HG02763 (cell line): ENCODE measurements around the gene KAZN.

ENCODE experiments used
- ATAC-seq: cut with Tn5 transposase; IDR thresholded peaks from one replicate; pipeline ENCODE4 v1.9.1; 2021; ENCODE audit warnings: mild to moderate bottlenecking, moderate library complexity; ENCODE audit not compliant: unreplicated experiment

KAZN gene

DNA sequence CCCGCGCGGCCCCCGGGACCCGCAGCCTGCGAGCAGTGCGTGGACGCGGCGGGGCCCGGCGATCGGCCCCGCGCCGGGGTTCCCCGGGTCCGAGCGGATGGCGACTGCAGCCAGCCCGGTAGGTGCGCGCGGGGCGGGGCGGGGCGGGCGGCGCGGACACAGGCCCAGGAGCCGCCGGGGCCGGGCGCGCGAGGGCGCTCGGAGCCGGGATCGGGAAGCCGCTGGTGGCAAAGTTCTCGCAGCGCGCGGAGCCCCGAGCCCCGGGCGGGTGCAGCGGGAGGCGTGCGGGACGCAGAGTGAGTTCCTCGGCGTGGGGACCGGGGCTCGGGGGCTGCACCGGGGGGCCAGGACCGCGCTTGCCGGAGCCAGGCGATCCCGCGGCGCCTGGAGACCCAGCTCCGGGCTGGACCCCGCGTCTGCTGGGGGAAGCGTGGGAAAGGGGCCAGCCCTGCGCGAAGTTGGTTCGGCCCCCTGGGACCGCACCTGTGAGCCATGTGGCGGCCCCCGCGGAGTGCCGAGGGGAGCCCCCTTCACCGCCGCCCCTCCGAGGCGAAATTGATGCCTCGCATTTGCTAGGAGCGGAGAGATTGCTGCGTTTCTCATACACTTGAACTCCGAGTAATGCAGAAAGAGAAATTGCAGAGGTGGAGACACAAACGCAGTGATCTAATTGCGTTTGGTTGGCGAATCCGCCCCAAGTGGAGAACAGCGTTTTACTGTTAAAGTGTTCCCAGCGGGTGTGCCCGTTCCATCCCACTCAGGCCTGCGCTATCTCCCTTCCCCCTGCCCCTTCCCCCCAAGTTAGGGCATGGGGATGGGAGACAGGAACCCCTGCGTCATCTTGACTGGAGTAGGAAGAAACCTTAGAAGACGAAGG is 326.2 kb downstream of the KAZN start:
- no peak for ATAC-seq

DNA sequence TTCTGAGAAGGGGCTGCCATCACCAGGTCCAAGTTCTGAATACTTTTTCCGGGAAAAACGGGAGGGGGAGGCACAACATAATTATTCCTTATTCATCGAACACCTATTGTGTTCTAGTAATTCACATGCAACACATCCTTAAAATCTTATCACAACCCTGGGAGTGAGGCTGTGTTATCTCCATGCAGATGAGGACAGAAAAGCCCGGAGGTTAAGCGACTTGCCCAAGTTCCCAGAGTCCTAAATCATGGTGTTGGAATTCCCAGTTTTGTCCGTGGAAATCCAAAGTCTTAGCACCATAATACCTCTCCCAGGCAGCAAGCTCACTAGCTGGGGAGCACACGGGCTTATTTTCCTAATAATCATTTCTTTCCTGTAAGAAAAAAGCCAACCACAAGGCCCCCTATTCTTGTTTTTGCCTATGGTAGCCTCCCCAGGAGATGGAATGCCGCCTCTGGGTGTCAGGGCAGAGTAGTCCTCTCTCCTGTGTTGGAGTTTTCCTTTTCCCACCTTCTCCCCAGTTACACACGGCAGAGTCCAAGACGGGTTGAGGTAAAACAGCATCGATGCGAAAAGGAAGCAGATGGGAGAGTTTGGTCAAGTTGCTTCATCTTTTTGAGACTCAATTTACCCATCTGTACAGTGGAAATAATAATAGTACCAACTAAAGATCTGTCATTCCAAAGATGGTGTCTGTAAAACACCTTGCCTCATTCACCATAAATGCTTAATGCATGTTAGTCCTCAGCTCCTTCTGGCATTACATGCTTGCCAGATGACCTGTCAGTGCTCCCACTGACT is 327.1 kb downstream of the KAZN start:
- no peak for ATAC-seq

DNA sequence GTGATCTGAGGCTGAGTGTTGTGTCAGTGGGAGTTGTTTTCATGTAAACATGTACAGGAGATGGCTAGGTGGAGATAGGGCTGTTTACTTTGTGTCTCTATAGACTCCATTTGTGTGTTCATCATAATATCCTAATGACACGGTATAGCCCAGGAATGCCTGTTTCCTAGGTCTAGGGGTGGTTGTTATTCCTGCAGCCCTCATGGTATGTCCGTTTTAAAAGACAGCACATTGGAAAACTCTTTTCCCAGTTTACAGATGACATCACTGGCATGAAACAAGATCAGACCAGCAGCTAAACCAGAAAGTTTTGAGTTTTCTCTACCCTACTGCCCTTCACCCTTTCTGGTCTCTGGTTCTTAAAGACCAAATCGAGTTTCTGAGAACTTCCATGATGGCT is 327.7 kb downstream of the KAZN start:
- no peak for ATAC-seq

DNA sequence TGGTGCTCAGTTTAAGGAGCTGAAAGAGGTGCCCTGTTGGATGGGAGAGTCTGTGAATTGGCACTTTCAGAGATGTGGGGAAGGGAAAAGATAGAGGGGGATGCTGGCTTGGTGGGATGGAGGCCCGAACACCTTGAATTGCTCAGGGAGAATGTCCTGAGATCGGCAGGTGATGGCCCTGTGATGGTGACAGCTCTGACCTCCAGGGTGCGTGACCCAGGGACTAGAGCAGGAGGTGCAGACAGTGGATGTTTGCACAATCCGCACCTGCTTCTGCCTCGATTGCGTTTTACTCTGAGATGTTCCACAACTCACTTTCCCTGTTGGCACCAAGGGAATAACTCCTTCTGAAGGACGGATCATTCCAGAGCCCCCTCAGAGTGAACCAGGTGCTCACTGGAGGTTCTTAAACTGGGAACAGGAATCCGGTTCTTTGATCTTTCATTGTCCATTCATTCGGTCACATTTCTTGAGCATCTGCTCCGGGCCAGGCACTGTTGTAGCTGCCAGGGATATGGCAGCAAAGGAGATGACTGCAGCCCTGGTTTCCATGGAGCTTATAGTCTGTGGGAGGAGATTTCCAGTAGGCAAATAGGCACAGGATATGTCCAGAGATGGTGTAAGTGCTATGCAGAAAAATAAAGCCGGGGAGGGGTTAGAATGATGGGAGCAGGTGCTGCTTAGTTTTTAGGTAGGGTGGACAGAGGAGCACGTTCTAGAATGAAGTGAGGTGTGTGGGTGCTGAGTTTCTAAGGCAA is 328.5 kb downstream of the KAZN start:
- ATAC-seq = no peak

DNA sequence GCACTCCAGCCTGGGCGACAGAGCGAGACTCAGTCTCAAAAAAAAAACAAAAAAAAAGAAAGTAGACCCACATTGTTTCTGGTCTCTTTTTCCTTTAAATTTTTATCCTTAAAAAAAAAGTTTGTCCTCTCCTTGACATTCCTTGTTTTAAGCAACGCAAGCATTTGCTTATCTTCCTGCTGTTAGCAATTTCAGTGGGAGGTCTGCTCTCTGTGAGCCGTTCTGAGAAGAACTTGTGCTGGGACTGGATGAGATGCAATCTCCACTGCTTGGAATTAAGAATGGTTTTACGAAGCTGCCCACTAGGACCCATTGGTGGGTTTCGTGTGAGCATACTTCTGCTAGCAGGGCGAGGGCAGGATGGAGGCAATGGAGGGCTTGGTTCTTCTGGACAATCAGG is 329.9 kb downstream of the KAZN start:
- no peak for ATAC-seq

DNA sequence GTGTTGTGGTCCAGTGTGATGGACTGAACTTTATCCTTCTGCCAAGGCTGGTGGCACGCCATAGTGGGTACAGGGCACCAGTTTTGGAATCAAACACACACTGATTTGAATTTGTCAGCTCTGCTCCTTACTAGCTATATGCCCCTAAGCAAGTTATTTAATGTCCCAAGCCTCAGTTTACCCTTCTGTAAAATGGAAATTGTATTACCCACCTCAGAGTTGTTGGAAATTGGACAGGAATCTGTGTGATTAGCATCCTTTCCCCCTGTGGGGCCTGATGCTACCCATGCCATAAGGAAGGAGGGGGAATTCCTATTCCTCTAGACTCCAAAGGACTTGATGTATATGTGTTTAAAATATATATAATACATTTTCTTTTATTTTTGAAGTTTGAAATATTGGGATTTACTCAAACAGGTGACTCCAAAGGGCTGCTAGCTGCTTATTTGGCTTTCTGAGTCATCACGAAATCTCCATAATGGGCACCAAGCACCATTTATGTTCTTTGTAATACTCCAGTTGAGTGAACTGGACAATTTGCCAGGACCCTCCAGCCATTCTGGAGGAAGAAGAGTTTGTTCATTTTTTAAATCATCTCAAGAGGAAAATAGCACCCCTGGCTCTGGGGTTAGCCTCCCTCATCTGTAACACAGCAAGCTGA is 330.5 kb downstream of the KAZN start:
- no peak for ATAC-seq

DNA sequence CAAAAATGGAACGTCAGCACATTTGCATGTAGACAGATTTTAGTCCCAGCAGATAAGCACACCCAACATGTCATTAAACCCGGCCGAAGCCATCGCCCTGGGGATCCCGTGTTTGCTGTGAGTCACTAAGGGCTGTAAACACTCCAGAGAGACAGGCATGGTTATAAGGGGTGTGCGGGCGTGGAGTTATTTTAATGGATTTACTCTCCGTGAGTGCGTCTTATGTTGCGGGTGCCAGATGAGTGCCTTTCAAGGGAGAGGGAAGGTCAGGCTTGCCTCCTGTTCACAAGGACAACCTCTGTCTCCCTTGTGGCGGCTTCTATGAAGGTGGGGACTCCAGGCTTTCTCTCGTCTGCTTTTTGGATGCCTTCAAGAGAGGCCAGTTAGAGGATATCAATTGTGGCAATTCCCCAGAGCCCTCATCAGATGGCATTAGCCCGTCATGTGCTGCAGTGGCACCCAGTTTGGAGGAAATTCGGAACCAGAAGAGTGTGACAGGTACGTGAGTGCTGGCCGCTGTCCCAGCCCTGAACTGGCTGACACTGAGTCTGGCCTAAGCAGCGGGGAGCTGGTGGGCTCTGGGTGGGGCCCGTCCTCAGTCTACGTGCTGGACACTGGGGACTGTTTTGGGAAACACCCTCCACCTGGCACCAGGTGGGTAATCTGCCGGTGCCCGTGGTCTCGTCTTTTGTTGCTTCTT is 331.2 kb downstream of the KAZN start:
- ATAC-seq = no peak

DNA sequence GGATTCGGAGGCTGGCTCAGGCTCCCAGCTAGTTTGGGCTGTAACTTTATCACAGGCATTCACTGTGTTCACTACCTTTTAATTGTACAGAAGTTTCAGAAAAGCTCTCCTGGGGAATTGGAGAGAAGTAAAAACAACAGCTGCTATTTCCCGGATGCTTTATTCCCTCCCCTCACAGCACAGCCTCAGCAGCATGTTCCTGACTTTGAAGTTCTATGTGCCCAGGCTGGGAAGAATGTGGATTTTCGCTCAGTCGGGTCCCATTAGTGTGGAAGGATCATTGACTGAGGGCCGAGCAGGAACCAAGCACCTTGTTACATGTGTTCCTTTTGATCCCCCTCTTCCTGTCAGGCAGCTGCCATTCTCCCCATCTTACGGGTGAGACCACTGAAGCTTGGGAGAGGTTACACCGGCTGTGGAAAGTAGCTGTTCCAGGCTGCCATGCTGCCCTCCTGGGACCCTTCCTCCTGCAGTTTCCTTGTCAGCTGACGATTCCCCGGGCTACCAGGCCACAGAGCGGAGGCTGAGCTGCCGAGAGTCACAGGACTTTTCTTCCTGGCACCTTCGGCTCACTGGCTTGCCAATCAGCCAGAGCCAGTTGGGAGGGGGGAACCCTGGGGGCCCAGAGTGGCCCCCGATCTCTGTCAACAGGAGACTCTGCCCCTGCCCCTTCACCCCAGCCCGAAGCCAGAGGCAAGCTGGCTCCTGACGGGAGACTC is 331.9 kb downstream of the KAZN start:
- no peak for ATAC-seq

DNA sequence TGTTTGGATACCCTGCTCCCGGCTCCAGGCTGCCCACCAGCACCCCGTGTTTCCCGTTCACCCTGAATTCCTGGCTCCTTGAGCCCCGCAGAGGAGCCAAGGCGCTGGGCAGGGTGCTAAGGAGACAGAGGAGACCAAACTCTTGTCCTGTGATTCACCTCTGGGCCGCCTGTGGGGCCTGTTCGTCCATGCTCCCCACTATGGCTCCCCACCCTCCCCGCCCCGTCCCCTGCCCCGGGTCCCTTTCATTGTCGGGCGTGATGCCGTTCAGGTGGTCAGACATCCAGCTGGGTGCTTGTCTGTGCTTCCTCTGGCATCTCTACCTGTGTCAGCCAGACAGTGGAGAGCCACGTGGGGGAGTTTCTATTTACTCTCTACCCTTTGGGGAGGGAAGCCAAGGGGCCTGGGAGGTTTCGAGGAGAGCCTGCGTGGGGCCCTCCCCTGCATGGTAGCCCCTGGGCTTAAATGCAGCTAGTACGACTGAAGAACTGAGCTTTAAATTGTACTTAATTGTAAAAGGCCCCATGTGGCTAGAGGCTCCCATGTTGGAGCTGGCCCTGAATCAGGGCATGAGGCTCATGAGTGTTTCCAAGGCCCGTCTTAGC is 333.7 kb downstream of the KAZN start:
- ATAC-seq = no peak

DNA sequence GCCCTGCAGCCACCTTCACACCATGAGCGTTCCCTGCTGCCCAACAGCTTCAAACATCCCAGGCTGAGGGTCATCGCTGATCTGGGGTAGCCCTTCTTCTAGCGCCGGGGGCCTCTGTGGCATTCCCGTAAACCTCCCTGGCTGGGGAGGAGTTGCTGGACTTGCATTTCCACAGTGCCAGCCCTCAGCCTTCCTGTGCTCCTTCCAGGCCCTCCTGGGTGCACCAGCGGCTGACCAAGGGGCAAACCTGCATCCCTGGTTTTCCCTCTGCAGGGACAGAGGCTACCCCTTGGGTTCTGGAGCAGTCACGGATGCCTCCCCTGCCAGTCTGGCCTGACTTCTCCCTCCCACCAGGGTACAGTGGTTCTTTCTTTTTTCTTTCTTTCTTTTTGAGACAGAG is 336.4 kb downstream of the KAZN start:
- ATAC-seq = no peak

DNA sequence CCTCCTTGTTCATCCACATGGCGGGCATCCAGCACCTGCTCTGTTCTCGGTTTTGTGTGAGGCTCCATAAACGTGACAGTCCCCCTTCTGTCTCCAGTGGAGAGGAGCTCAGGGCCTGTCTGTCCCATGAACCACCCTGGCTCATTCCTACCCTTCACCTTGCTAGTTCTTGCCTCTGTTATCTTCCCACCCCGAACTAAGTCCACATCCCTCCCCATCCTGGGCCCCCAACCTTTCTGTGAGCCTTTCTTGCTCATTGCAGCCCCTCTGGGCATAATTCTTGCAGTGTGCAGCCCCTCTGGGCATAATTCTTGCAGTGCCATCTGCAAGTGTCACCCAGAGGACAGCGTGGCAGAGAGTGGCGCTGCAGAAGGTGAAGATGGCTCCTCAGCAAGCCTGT is 338.3 kb downstream of the KAZN start:
- ATAC-seq = no peak

DNA sequence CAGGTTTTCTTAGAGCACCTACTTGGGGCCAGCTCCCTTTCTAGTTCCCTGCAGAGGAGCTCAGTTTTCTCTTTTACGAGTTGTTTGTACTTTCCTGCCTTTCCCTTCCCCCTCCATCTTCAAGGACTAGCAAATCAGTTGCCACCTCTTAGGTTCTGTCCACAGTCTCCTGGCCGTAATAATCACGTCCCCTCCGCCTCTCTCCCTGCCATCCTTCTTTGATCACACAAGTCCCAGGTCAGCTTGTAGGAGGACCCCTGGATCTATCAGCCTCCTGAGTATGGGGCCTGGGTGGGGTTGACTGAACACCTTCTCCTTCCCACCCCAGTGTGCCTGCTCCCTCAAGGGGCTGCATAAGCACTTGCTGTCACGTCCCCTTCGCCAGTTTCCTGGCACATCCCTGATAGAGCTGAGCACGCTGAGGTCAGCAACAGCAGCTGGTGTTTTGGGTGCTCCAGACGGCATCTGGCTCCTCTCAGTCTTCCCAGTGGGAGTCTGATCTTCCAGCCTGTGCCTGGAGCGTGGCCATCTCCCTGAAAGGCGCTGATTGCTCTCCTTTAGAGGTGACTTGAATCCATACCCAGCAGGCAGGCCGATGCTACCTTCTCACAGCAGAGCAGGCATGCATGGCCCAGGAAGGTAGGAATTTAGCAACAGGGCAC is 338.9 kb downstream of the KAZN start:
- ATAC-seq = no peak

DNA sequence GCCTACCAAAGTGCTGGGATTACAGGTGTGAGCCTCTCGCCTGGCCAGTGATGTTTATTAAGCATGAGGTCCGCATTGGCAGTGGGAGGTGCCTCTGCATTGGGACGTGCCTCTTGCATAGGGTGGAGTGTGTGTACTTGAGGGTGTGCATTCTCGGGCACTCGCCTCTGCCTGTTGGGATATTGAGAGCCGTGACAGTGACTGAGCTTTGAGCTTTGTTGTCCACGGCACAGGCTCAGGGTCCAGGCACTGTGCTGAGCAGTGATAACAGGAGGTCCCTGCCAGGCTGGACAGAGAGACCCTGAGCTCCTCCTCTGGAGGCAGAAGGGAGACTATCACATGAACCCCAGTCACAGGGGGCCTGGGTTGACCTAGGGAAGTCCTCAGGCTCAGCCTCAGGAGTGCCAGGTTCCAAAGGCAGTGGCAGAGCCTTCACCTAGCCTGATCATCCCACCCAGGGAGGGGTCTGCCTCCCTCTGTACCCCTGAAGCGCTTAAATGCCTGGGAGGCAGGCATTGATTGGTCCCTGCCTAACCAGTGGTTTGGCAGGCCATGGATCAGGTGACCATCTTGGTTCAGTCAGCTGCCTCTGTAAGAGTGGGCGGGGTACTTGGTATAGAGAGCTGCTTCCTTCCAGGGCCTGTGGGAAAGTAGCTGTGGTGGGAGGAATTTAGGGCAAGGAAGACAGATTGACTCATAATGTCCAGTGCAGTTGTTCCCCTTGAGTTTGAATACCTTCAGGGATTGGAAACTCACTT is 341.2 kb downstream of the KAZN start:
- no peak for ATAC-seq

DNA sequence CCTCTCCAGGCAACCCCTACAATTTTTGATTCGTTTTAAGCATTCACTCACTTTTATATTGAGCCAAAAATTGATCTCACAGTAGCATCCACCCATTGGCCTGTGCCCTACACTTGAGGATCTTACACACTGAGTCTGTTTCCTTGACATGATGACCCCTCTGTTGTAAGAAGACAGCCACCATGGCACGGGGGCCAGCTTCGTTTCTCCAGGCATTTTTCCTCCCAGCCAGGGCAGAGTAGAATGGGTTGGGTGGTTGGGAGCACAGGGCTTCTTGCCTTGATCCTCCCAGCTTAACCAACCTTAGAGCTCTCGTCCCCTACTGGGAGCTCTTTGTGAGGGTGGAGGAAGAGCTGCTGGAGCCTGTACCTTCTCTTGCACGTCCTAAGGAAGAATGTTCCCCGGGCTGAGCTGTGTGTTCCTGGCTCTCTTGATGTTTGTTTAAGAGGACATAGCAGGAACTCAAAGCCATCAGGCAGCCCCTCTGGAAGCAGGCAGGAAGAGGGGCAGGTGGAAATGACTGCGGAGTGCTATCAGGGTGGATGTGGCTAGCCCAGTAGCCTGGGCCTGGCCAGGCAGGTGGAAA is 341.9 kb downstream of the KAZN start:
- ATAC-seq = no peak

DNA sequence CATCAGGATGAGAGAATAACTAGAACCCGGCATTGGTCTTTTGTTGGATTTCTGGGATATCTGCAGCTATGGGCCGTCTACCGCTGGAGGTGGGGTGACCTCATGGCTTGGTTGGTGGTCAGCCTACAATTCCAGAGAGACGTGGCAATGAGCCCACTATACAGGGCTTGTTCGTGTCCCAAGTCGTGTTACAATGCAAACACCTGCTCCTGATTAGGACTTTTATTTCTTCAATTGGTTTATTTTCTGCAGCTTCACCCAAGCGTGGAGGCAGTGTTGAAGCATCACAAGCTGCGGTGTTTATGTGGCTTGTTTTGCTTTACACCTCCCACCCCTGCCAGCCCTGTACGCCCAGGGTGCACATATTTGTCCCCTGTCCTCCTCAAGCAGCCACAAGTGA is 343.4 kb downstream of the KAZN start:
- ATAC-seq = no peak

DNA sequence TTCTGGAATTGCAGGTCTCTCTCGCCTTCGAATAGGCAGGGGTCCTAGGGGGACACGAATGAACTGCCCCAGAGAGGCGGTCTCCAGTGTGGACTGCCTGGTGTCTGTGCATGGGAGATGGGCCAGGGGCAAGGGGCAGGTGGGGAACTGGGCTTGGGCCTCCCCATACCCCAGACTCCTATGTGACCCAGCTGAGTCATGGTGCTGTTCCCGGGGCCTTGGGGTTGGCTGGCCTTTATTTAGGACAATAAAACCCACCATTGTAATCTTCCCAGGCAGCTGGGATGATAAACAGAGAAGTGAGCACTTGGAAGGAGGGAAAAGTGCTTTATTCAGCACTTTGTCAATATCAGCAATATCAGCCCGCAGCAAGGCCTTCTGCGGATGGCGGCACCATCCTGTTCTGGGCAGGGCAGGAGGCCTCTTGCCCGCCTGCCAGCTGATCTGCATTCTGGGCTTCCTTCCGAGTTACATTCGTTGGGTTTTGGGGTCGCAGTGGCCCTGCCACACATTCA is 346.0 kb downstream of the KAZN start:
- ATAC-seq = no peak
